Keratinocyte (primary cell): ENCODE results near the gene TSHZ2. TPM values are rescaled to one million over a fixed set of nuclear protein-coding genes. Genes with fewer than 3 reads are reported as not detected.

Source experiments
- DNase-seq: peaks from one replicate; pipeline ENCODE4 v3.0.0-alpha.2; 2011; ENCODE audit warnings: low read depth, missing footprints, low spot score
- FAIRE-seq: peaks from 2 replicates; lab custom pipeline; 2011; peaks lifted over from hg19 to GRCh38; lab: Jason Lieb, UNC
- H2AFZ ChIP-seq: 2 replicates; pipeline ENCODE4 v1.6.0; 2012; ENCODE audit warnings: low read length, control low read depth, inconsistent platforms; ENCODE audit not compliant: control insufficient read depth
- H3K27ac ChIP-seq: 2 replicates; pipeline ENCODE4 v1.5.1; 2011; ENCODE audit warnings: low read length; ENCODE audit not compliant: control insufficient read depth, insufficient read depth
- H3K27me3 ChIP-seq: 3 replicates; pipeline ENCODE4 v1.6.0; 2011; ENCODE audit warnings: low read length; ENCODE audit not compliant: control insufficient read depth, insufficient read depth; ENCODE audit errors: extremely low read depth
- H3K36me3 ChIP-seq, 2 experiments: 2 replicates in 1 of 2; 3 replicates in 1 of 2; pipeline ENCODE4 v1.5.1; 2011; ENCODE audit warnings: low read length in 2 of 2, mild to moderate bottlenecking in 1 of 2; ENCODE audit not compliant: control insufficient read depth in 2 of 2, insufficient read depth in 2 of 2; ENCODE audit errors: extremely low read depth in 1 of 2
- H3K4me1 ChIP-seq: 3 replicates; pipeline ENCODE4 v1.5.1; 2011; ENCODE audit warnings: low read length; ENCODE audit not compliant: control insufficient read depth, insufficient read depth; ENCODE audit errors: extremely low read depth
- H3K4me2 ChIP-seq: 3 replicates; pipeline ENCODE4 v1.6.0; 2011; ENCODE audit warnings: low read depth, low read length; ENCODE audit not compliant: control insufficient read depth, insufficient read depth; ENCODE audit errors: extremely low read depth
- H3K4me3 ChIP-seq, 3 experiments: fragments of 200-600 bp in 1 of 3; sonication (generic) in 1 of 3; 2 replicates in 2 of 3; 3 replicates in 1 of 3; pipeline ENCODE4 v1.5.1; 2011 to 2016; ENCODE audit warnings: low read length in 3 of 3, mild to moderate bottlenecking in 3 of 3, control low read depth in 2 of 3, inconsistent platforms in 1 of 3, low read depth in 1 of 3, mixed read lengths in 1 of 3, mixed run types in 1 of 3, moderate library complexity in 1 of 3; ENCODE audit not compliant: control insufficient read depth in 2 of 3, insufficient read depth in 2 of 3; ENCODE audit errors: extremely low read depth in 1 of 3
- H3K79me2 ChIP-seq: 2 replicates; pipeline ENCODE4 v1.6.0; 2012; ENCODE audit warnings: low read length; ENCODE audit not compliant: control insufficient read depth, insufficient read depth
- H3K9ac ChIP-seq: 3 replicates; pipeline ENCODE4 v1.6.0; 2011; ENCODE audit warnings: low read length; ENCODE audit not compliant: control insufficient read depth, insufficient read depth; ENCODE audit errors: extremely low read depth
- H3K9me1 ChIP-seq: 3 replicates; pipeline ENCODE4 v1.6.0; 2011; ENCODE audit warnings: low read length; ENCODE audit not compliant: control insufficient read depth, insufficient read depth; ENCODE audit errors: extremely low read depth
- H3K9me3 ChIP-seq: 2 replicates; pipeline ENCODE4 v1.5.1; 2012; ENCODE audit warnings: low read depth, low read length; ENCODE audit not compliant: control insufficient read depth
- H4K20me1 ChIP-seq: 3 replicates; pipeline ENCODE4 v1.6.0; 2011; ENCODE audit warnings: low read length; ENCODE audit not compliant: control insufficient read depth, insufficient read depth; ENCODE audit errors: extremely low read depth
- EZH2 ChIP-seq: IDR thresholded peaks from one replicate; pipeline ENCODE4 v1.6.1; 2012; ENCODE audit warnings: inconsistent platforms, mild to moderate bottlenecking, low read length, moderate library complexity
- dilution Hi-C: fragments of 300-500 bp; cut with MboI; formaldehyde crosslinking; loops from one replicate; pipeline ENCODE4 v1.7.0; 2020; ENCODE audit warnings: low sequenced_read_pairs; ENCODE audit not compliant: extremely low pct_ligation_motif_present
- polyA plus RNA-seq, 5 experiments: library from polyadenylated mRNA; depleted of rRNA in 3 of 5; stranded (reverse) in 3 of 5; stranded (forward) in 1 of 5; unstranded in 1 of 5; fragments of >200 nt; gene quantifications; 1 replicate in 1 of 5; 2 replicates in 3 of 5; 3 replicates in 1 of 5; pipeline versions ENCODE4 v1.2.1 to v1.2.3, GENCODE V29; 2011 to 2012; ENCODE audit warnings: missing spikeins in 2 of 5, low read depth in 1 of 5, low replicate concordance in 1 of 5
- TF ChIP-seq, protein P1 (sequence below), 3 experiments: IDR thresholded peaks in 1 of 3; conservative IDR thresholded peaks in 1 of 3; optimal IDR thresholded peaks in 1 of 3; 2 replicates in 2 of 3; 3 replicates in 1 of 3; pipeline versions ENCODE3 to v1.5.1; 2011; ENCODE audit warnings: low read length in 3 of 3, mild to moderate bottlenecking in 3 of 3, moderate library complexity in 2 of 3, control low read depth in 1 of 3, inconsistent platforms in 1 of 3; ENCODE audit not compliant: insufficient read depth in 2 of 3; ENCODE audit errors: extremely low read depth in 1 of 3

TSHZ2 gene
- polyA plus RNA-seq, 1 donor (not counting 4 experiments of a cell fraction or from before 2014, with no cell fraction given): 1.1 TPM

GRCh38 chr20:52958211-52958610 lies 13.9 kb upstream of the TSHZ2 start:
- Histone ChIP-seq H3K9me3 (no peaks in the 10 kb centered on the region), H3K4me2 (no peak overlapping the region), H3K27me3 (no peaks in the 10 kb centered on the region), H3K9me1 (no peaks in the 10 kb centered on the region), H3K4me3 (no peak overlapping the region), H3K4me1 (no peaks in the 10 kb centered on the region), H2AFZ (no peak overlapping the region), H3K79me2 (no peaks in the 10 kb centered on the region), H3K27ac (no peak overlapping the region), H4K20me1 (no peaks in the 10 kb centered on the region), H3K36me3 (no peaks in the 10 kb centered on the region), H3K9ac (no peak overlapping the region)
- DNase-seq: no peak
- no peak for FAIRE-seq
- TF ChIP-seq EZH2: no peak
- TF ChIP-seq, protein P1, sequence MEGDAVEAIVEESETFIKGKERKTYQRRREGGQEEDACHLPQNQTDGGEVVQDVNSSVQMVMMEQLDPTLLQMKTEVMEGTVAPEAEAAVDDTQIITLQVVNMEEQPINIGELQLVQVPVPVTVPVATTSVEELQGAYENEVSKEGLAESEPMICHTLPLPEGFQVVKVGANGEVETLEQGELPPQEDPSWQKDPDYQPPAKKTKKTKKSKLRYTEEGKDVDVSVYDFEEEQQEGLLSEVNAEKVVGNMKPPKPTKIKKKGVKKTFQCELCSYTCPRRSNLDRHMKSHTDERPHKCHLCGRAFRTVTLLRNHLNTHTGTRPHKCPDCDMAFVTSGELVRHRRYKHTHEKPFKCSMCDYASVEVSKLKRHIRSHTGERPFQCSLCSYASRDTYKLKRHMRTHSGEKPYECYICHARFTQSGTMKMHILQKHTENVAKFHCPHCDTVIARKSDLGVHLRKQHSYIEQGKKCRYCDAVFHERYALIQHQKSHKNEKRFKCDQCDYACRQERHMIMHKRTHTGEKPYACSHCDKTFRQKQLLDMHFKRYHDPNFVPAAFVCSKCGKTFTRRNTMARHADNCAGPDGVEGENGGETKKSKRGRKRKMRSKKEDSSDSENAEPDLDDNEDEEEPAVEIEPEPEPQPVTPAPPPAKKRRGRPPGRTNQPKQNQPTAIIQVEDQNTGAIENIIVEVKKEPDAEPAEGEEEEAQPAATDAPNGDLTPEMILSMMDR (optimal IDR thresholded peaks at IDR 0.05 in 1 of 3, IDR thresholded peaks at IDR 0.05 in 1 of 3, conservative IDR thresholded peaks at IDR 0.05 in 1 of 3; ENCODE audit: extremely low read depth in 1 of 3, insufficient read depth in 2 of 3, low read length in 3 of 3): no peak
- dilution Hi-C loops: no loop called here

- H3K4me2 ChIP-seq: no peak overlapping the region
- TF ChIP-seq EZH2: no peak
- TF ChIP-seq, protein P1 (optimal IDR thresholded peaks at IDR 0.05 in 1 of 3, IDR thresholded peaks at IDR 0.05 in 1 of 3, conservative IDR thresholded peaks at IDR 0.05 in 1 of 3; ENCODE audit: extremely low read depth in 1 of 3, insufficient read depth in 2 of 3, low read length in 3 of 3): no peak
- no peak for FAIRE-seq
These were observed 13.0 kb upstream of the TSHZ2 start for GRCh38 chr20:52959125-52959524.

More at GRCh38 chr20:52959125-52959524, 13.0 kb upstream of the TSHZ2 start:
- Histone ChIP-seq H3K9me3 (no peaks in the 10 kb centered on the region), H3K9me1 (no peaks in the 10 kb centered on the region), H3K4me3 (no peak overlapping the region), H3K27ac (no peak overlapping the region), H3K27me3 (no peaks in the 10 kb centered on the region), H3K36me3 (no peaks in the 10 kb centered on the region), H3K4me1 (no peaks in the 10 kb centered on the region), H3K79me2 (no peaks in the 10 kb centered on the region), H4K20me1 (no peaks in the 10 kb centered on the region), H2AFZ (no peak overlapping the region), H3K9ac (no peak overlapping the region)
- DNase-seq: no peak
- dilution Hi-C loops: no loop called here
